22Rv1 (cell line): Measurements from ENCODE around the gene STAG3.
"Not testable (repeated sequence)": the region's sequence is repeated elsewhere in the genome, so short reads cannot be mapped to it uniquely, and the experiment has no call there.

ENCODE experiments used
- CTCF ChIP-seq: fragments of 450-650 bp; IDR thresholded peaks from 2 replicates; pipeline ENCODE4 v1.5.1; 2017; ENCODE audit warnings: mild to moderate bottlenecking
- ZFX ChIP-seq: fragments of 450-650 bp; IDR thresholded peaks from 2 replicates; pipeline ENCODE4 v1.6.1; 2017; ENCODE audit warnings: antibody characterized with exemption, borderline replicate concordance

DNA sequence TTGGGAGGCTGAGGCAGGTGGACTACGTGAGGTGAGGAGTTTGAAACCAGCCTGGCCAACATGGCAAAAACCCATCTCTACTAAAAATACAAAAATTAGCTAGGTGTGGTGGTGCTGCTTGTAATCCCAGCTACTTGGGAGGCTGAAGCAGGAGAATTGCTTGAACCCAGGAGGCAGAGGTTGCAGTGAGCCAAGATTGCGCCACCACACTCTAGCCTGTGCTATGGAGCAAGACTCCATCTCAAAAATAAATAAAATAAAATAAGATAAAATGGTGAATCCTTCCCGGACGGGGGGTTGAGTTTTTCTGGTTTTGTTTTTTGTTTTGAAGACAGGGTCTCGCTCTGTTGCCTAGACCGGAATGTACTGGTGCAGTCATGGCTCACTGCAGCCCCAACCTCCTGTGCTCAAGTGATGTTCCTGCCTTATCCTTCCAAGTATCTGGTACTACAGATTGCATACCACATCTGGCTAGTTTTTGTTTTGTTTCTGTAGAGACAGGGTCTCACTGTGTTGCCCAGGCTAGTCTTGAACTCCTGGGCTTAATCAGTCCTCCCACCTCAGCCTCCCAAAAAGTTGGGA, 14.7 kb downstream of the STAG3 start:
- not testable (repeated sequence) for TF ChIP-seq CTCF, ZFX
